ENCODE data around the gene APOBEC3H.

APOBEC3H gene

GRCh38 chr22:39114112-39114511 is 17.1 kb downstream of the APOBEC3H start:
- H3K9me3 Mint-ChIP-seq: no peaks in the 10 kb centered on the region
- H3K4me3 Mint-ChIP-seq: no peak overlapping the region
- H3K27ac Mint-ChIP-seq: no peak overlapping the region
- H3K4me1 Mint-ChIP-seq (ENCODE audit: low read depth): peaks cover 34% of the 10 kb centered on the region
- H3K27me3 Mint-ChIP-seq (ENCODE audit: low read depth): no peaks in the 10 kb centered on the region
- no peak for DNase-seq (ENCODE audit: low spot score)
- H3K36me3 Mint-ChIP-seq (ENCODE audit: low read depth): no peaks in the 10 kb centered on the region

DNA sequence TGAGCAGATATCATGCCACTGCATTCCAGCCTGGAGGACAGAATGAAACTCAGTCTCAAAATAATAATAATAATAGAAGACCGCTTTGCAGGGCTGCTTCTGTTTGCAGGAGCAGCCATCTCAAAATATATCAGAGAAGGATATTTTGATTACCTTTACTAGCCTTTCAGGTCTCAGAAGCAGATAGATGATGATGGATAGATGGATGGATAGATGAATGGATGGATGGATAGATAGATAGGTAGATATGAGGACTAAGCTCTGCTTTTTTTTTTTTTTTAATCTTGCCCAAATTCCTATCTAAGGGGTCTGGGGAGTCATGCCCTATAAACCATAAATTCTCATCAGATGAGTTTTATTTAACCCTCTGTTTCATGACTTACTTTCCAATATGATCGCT is 18.5 kb downstream of the APOBEC3H start:
- no peaks in the 10 kb centered on the region for H3K9me3 Mint-ChIP-seq
- H3K36me3 Mint-ChIP-seq (ENCODE audit: low read depth): no peaks in the 10 kb centered on the region
- H3K4me1 Mint-ChIP-seq (ENCODE audit: low read depth): peaks cover 34% of the 10 kb centered on the region
- no peak for DNase-seq (ENCODE audit: low spot score)
- no peaks in the 10 kb centered on the region for H3K27me3 Mint-ChIP-seq (ENCODE audit: low read depth)
- no peak overlapping the region for H3K27ac Mint-ChIP-seq
- no peak overlapping the region for H3K4me3 Mint-ChIP-seq

GRCh38 chr22:39115977-39116621 is 19.1 kb downstream of the APOBEC3H start:
- Mint-ChIP-seq H3K4me1 (ENCODE audit: low read depth) (peaks cover 30% of the 10 kb centered on the region), H3K9me3 (no peaks in the 10 kb centered on the region), H3K27me3 (ENCODE audit: low read depth) (no peaks in the 10 kb centered on the region), H3K27ac (no peak overlapping the region), H3K4me3 (no peak overlapping the region), H3K36me3 (ENCODE audit: low read depth) (no peaks in the 10 kb centered on the region)
- peak; percentile 15 for DNase-seq (ENCODE audit: low spot score)

DNA sequence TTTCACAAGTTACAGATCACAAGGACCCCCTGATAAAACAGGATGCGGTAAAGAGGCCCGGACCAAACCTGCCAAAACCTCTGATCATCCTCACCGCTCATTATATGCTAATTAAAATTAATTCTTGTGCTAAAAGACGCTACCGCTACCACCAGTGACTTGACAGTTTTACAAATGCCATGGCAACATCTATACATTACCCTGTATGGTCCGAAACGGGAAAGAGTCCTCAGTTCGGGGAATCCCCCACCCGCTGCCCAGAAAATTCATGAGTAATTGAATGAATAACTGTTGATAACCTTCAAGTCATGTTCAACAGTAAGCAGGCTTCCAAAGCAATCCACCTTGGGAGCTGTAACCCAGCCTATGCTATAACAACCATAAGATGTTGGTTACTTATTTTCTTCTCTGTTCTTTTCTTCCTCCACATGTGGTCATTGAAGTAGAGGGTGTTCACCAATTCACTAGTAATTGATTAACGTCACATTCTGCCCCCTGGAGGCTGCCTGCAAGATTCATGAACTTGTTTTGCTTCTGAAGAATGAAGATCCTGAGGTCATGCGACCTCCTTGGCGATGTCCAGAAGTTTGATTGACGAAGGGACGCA is 20.6 kb downstream of the APOBEC3H start:
- Mint-ChIP-seq H3K27me3 (ENCODE audit: low read depth) (no peaks in the 10 kb centered on the region), H3K9me3 (no peaks in the 10 kb centered on the region), H3K27ac (peak overlapping the region; percentile 74), H3K36me3 (ENCODE audit: low read depth) (no peaks in the 10 kb centered on the region), H3K4me1 (ENCODE audit: low read depth) (peaks cover 34% of the 10 kb centered on the region), H3K4me3 (peak overlapping the region; percentile 42)
- DNase-seq (ENCODE audit: low spot score): peak; percentile 80

GRCh38 chr22:39120983-39121382 is 23.9 kb downstream of the APOBEC3H start:
- Mint-ChIP-seq H3K36me3 (ENCODE audit: low read depth) (no peaks in the 10 kb centered on the region), H3K4me1 (ENCODE audit: low read depth) (peaks cover 21% of the 10 kb centered on the region)
- DNase-seq (ENCODE audit: low spot score): no peak

DNA sequence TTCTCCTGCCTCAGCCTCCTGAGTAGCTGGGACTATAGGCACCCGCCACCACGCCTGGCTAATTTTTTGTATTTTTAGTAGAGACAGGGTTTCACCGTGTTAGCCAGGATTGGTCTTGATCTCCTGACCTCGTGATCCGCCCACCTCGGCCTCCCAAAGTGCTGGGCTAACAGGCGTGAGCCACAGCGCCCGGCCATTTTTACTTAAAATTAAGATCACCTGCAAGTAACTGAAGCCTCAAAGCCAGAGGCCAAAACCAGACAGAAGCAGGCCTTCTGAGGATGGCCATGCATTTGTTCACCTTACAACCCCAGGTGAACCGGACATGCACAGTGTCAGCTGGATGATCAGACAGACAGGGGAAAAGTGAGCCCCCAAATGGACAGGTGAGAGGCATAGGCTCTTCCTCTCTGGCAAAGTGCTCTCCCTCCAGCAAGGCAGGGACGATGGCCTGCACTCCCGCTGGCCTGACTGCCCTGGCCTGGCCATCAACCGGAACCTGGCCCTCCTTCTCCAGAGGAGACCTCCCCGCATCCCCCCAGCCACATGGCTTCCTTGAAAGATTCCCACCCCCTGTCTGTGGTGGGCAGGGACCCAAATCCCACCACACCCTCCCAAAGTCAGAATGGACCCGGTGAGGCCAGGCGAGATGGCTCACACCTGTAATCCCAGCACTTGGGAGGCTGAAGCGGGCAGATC is 25.9 kb downstream of the APOBEC3H start:
- Mint-ChIP-seq H3K4me1 (ENCODE audit: low read depth) (peaks cover 9% of the 10 kb centered on the region), H3K4me3 (no peak overlapping the region), H3K27me3 (ENCODE audit: low read depth) (no peaks in the 10 kb centered on the region), H3K36me3 (ENCODE audit: low read depth) (no peaks in the 10 kb centered on the region), H3K27ac (no peak overlapping the region), H3K9me3 (no peaks in the 10 kb centered on the region)
- no peak for DNase-seq (ENCODE audit: low spot score)

More at GRCh38 chr22:39120983-39121382, 23.9 kb downstream of the APOBEC3H start:
- no peak overlapping the region for H3K4me3 Mint-ChIP-seq
- no peaks in the 10 kb centered on the region for H3K9me3 Mint-ChIP-seq
- peak overlapping the region; percentile 33 for H3K27ac Mint-ChIP-seq
- H3K27me3 Mint-ChIP-seq (ENCODE audit: low read depth): no peaks in the 10 kb centered on the region

GRCh38 chr22:39123751-39124581 is 26.9 kb downstream of the APOBEC3H start:
- Mint-ChIP-seq H3K27me3 (ENCODE audit: low read depth) (no peaks in the 10 kb centered on the region), H3K4me3 (no peak overlapping the region), H3K9me3 (no peaks in the 10 kb centered on the region), H3K4me1 (ENCODE audit: low read depth) (peaks cover 5% of the 10 kb centered on the region), H3K27ac (no peak overlapping the region), H3K36me3 (ENCODE audit: low read depth) (no peaks in the 10 kb centered on the region)
- no peak for DNase-seq (ENCODE audit: low spot score)

DNA sequence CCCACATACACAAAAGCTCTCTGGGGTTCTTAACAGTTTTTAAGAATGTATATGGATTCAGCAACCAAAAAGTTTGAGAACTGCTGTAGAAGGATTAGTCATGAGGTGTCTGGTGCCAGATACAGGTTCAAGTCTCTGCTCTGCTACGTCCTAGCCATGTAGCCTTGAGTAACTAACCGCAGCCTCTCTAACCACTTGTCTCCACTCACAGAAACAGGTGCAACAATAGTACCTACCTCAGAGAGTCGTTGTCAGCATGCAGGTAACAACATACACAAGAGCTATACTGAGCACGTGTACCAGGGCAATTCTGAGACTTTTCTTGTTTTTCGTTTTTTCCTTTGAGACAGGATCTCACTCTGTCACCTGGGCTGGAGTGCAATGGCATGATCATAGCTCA is 28.6 kb downstream of the APOBEC3H start:
- H3K9me3 Mint-ChIP-seq: no peaks in the 10 kb centered on the region
- peaks cover 5% of the 10 kb centered on the region for H3K4me1 Mint-ChIP-seq (ENCODE audit: low read depth)
- H3K27ac Mint-ChIP-seq: no peak overlapping the region
- H3K4me3 Mint-ChIP-seq: no peak overlapping the region
- H3K36me3 Mint-ChIP-seq (ENCODE audit: low read depth): no peaks in the 10 kb centered on the region
- H3K27me3 Mint-ChIP-seq (ENCODE audit: low read depth): no peaks in the 10 kb centered on the region
- no peak for DNase-seq (ENCODE audit: low spot score)

GRCh38 chr22:39128508-39128907 is 31.5 kb downstream of the APOBEC3H start:
- DNase-seq (ENCODE audit: low spot score): no peak
- Mint-ChIP-seq H3K4me3 (no peak overlapping the region), H3K36me3 (ENCODE audit: low read depth) (no peaks in the 10 kb centered on the region), H3K4me1 (ENCODE audit: low read depth) (no peaks in the 10 kb centered on the region), H3K27me3 (ENCODE audit: low read depth) (no peaks in the 10 kb centered on the region), H3K9me3 (no peaks in the 10 kb centered on the region), H3K27ac (no peak overlapping the region)

DNA sequence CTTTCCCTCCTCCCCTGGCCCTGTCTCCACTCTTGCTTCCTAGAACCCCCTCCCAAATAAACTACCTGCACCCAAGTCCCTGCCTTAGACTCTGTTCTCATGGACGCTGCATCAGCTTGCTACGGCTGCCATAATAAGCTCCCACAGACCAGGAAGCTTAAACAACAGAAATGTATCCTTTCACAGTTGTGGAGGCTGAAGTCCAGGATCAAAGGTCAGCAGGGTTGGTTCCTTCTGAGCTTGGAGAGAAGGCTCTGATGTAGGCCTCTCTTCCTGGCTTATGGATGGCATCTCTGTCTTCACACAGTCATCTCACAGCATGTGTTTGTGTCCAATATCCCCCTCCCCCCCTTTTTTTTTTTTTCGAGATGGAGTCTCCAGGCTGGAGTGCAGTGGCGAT is 32.0 kb downstream of the APOBEC3H start:
- Mint-ChIP-seq H3K4me3 (no peak overlapping the region), H3K4me1 (ENCODE audit: low read depth) (no peaks in the 10 kb centered on the region), H3K36me3 (ENCODE audit: low read depth) (no peaks in the 10 kb centered on the region), H3K27me3 (ENCODE audit: low read depth) (no peaks in the 10 kb centered on the region), H3K9me3 (no peaks in the 10 kb centered on the region), H3K27ac (no peak overlapping the region)
- no peak for DNase-seq (ENCODE audit: low spot score)

- no peaks in the 10 kb centered on the region for H3K36me3 Mint-ChIP-seq (ENCODE audit: low read depth)
- no peak for DNase-seq (ENCODE audit: low spot score)
- H3K4me3 Mint-ChIP-seq: no peak overlapping the region
- H3K4me1 Mint-ChIP-seq (ENCODE audit: low read depth): no peaks in the 10 kb centered on the region
- H3K27ac Mint-ChIP-seq: no peak overlapping the region
- no peaks in the 10 kb centered on the region for H3K27me3 Mint-ChIP-seq (ENCODE audit: low read depth)
- H3K9me3 Mint-ChIP-seq: no peaks in the 10 kb centered on the region
These were observed 32.7 kb downstream of the APOBEC3H start for GRCh38 chr22:39129746-39130145.

DNA sequence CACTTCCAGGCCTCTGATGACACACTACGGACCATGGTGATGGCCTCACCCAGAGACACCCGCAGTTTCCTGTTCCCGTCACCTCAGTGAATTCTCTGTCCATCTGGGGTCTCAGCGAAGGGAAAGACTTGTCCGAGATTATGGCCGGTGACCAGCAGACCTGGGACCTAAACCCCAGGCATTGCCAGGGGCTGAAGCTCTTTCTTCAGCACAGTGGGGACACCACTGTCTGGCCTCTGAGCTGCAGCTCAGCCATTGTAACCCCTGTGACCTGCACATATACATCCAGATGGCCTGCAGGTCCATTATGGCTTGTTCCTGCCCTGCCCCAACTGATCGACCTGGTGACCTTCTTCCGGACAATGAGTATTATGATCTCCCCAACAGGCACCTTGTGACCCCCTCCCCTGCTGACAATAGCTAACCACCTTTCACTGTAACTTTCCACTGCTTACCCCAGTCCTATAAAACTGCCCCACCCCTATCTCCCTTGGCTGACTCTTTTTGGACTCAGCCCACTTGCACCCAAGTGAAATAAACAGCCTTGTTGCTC is 33.2 kb downstream of the APOBEC3H start:
- Mint-ChIP-seq H3K27ac (no peak overlapping the region), H3K36me3 (ENCODE audit: low read depth) (no peaks in the 10 kb centered on the region), H3K9me3 (no peaks in the 10 kb centered on the region)

DNA sequence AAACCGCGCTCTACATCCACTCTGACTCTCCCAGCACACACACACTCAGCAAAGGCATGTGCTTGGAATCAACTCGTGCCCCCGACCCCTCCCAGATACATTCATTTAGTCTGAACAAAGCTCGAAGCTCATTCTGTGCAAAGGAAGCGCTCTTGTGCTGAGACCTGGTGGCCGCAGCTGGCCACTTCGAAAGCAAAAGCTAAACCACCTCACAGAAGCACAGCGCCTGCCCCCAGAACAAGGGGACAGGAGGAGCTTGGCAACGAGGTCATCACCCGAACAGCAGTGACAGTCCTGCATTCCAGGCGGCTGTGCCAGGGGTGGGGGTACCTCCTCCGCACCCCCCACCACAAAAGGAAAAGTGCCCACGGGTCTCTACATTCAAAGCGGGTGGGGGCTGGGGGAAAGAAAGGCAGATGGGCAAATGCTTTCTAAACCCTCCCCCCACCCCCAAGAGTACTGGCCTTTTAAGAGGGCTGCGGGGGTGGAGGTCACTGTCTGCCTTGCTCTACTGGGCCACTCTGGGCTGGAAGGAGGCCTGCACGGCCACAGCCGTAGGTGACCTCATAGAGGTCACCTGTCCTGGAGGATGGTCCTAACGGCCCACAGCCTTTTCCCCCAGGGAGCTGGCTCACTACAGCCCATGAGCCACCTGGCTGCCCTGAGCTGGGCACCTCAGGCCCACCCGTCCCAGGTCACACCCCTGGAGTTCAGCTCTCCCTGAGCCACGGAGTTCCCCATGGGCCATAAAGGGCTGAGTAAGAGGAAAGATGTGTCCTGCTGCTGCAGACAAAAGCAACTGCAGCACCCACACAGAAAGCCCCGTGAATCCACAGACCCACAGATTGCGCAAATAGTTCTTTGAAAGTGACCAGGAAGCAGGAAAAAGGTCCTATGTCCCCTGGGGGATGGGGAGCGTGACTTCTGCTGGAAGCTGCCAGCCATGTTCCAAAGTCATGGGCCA is 34.1 kb downstream of the APOBEC3H start:
- H3K4me1 Mint-ChIP-seq (ENCODE audit: low read depth): no peaks in the 10 kb centered on the region

More for the DNA sequence above, 33.2 kb downstream of the APOBEC3H start:
- no peak overlapping the region for H3K4me3 Mint-ChIP-seq
- no peaks in the 10 kb centered on the region for H3K4me1 Mint-ChIP-seq (ENCODE audit: low read depth)
- no peak for DNase-seq (ENCODE audit: low spot score)
- no peaks in the 10 kb centered on the region for H3K27me3 Mint-ChIP-seq (ENCODE audit: low read depth)

More for the DNA sequence above, 34.1 kb downstream of the APOBEC3H start:
- H3K36me3 Mint-ChIP-seq (ENCODE audit: low read depth): no peaks in the 10 kb centered on the region
- no peak overlapping the region for H3K27ac Mint-ChIP-seq
- no peak overlapping the region for H3K4me3 Mint-ChIP-seq
- no peak for DNase-seq (ENCODE audit: low spot score)
- H3K27me3 Mint-ChIP-seq (ENCODE audit: low read depth): no peaks in the 10 kb centered on the region
- no peaks in the 10 kb centered on the region for H3K9me3 Mint-ChIP-seq
